Measurements from ENCODE around the gene GCN1. TPM values are rescaled to one million over a fixed set of nuclear protein-coding genes. Genes with fewer than 3 reads are reported as not detected.

The GCN1 gene
- total and polyA plus RNA-seq, 12 donors: 9.7 to 41.3 (median 34.0) TPM

- Histone ChIP-seq H3K27ac (no peak overlapping the region), H3K27me3 (no peaks in the 10 kb centered on the region), H3K4me1 (no peaks in the 10 kb centered on the region), H3K36me3 (peaks cover 14 to 100% (median 98%) of the 10 kb centered on the region in 9 donors), H3K4me3 (no peak overlapping the region), H3K9me3 (no peaks in the 10 kb centered on the region)
- no peak for DNase-seq
- intact Hi-C loops (cut with DNase I): no loop called here
- no peak for ATAC-seq
- WGBS, 2 donors: 87 to 89% methylated on average over 11 of the region's 11 CpGs
- no peak for TF ChIP-seq CTCF (IDR thresholded peaks at IDR 0.05)
Measured at GRCh38 chr12:120157678-120158077, 36.8 kb downstream of the GCN1 start.

GRCh38 chr12:120156315-120157259, 37.9 kb downstream of the GCN1 start:
- Histone ChIP-seq H3K9me3 (no peaks in the 10 kb centered on the region), H3K27ac (no peak overlapping the region), H3K27me3 (no peaks in the 10 kb centered on the region), H3K4me1 (no peaks in the 10 kb centered on the region), H3K4me3 (no peak overlapping the region), H3K36me3 (peaks cover 13 to 100% (median 92%) of the 10 kb centered on the region in 9 donors)
- TF ChIP-seq CTCF (IDR thresholded peaks at IDR 0.05): no peak
- WGBS, 2 donors: 95% methylated on average over 22 of the region's 22 CpGs
- intact Hi-C loops (cut with DNase I): no loop called here
- DNase-seq (no peak), ATAC-seq (no peak)

- DNase-seq (no peak), ATAC-seq (no peak)
- no peak for TF ChIP-seq CTCF (IDR thresholded peaks at IDR 0.05)
- no peak overlapping the region for H3K27ac ChIP-seq
- no peaks in the 10 kb centered on the region for H3K4me1 ChIP-seq
- H3K27me3 ChIP-seq: no peaks in the 10 kb centered on the region
- no peak overlapping the region for H3K4me3 ChIP-seq
- intact Hi-C loops (cut with DNase I): no loop called here
- H3K9me3 ChIP-seq: no peaks in the 10 kb centered on the region
- WGBS, 2 donors: 95 to 96% methylated on average over 15 of the region's 15 CpGs
- H3K36me3 ChIP-seq: peaks cover 6 to 100% (median 91%) of the 10 kb centered on the region in 9 donors
Measured at GRCh38 chr12:120155072-120155471, 39.4 kb downstream of the GCN1 start.

GRCh38 chr12:120150919-120151525, 43.5 kb downstream of the GCN1 start:
- ATAC-seq: no peak
- H3K36me3 ChIP-seq: peaks cover 6 to 100% (median 92%) of the 10 kb centered on the region in 9 donors
- H3K9me3 ChIP-seq: no peaks in the 10 kb centered on the region
- intact Hi-C loops (cut with DNase I): no loop called here
- H3K4me1 ChIP-seq: no peaks in the 10 kb centered on the region
- no peak for TF ChIP-seq CTCF (IDR thresholded peaks at IDR 0.05)
- H3K4me3 ChIP-seq: no peak overlapping the region
- WGBS, 2 donors: 95 to 96% methylated on average over 22 of the region's 22 CpGs
- no peak overlapping the region for H3K27ac ChIP-seq
- no peaks in the 10 kb centered on the region for H3K27me3 ChIP-seq
- DNase-seq: no peak

Measured in heart right ventricle (tissue), 16 donors.